HFF-Myc (cell line): Measurements from ENCODE around the gene MTF2.

ENCODE experiments used
- DNase-seq: peaks from one replicate; pipeline ENCODE4 v3.0.0-alpha.2; 2011; ENCODE audit warnings: low read depth; ENCODE audit errors: extremely low read depth
- H3K4me3 ChIP-seq: replicated peaks from 2 replicates; pipeline ENCODE4 v1.5.1; 2011; ENCODE audit warnings: low read depth, mild to moderate bottlenecking, control low read depth, low read length
- CTCF ChIP-seq: IDR thresholded peaks from 2 replicates; pipeline ENCODE4 v1.5.1; 2012; ENCODE audit warnings: mild to moderate bottlenecking, low read depth, low read length, control low read depth; ENCODE audit errors: missing control alignments

MTF2 gene

GRCh38 chr1:93036672-93037071 lies 42.4 kb upstream of the MTF2 start:
- DNase-seq, result no peak
- H3K4me3 ChIP-seq, result no peak overlapping the region
- TF ChIP-seq CTCF, result no peak

GRCh38 chr1:93042187-93043056 lies 36.7 kb upstream of the MTF2 start:
- no peak for TF ChIP-seq CTCF
- DNase-seq, result no peak
- no peak overlapping the region for H3K4me3 ChIP-seq

GRCh38 chr1:93043057-93043557 lies 36.0 kb upstream of the MTF2 start:
- no peak for DNase-seq
- no peak overlapping the region for H3K4me3 ChIP-seq

GRCh38 chr1:93047618-93048017 lies 31.5 kb upstream of the MTF2 start:
- TF ChIP-seq CTCF, result no peak
- H3K4me3 ChIP-seq, result no peak overlapping the region
- no peak for DNase-seq

More at GRCh38 chr1:93043057-93043557, 36.0 kb upstream of the MTF2 start:
- no peak for TF ChIP-seq CTCF

GRCh38 chr1:93051961-93052360 lies 27.1 kb upstream of the MTF2 start:
- DNase-seq, result no peak
- no peak overlapping the region for H3K4me3 ChIP-seq
- TF ChIP-seq CTCF, result no peak

GRCh38 chr1:93056214-93056613 lies 22.9 kb upstream of the MTF2 start:
- no peak overlapping the region for H3K4me3 ChIP-seq
- DNase-seq, result no peak
- TF ChIP-seq CTCF, result no peak
